Fibroblast of the aortic adventitia (primary cell): ENCODE data around the gene DUSP9. TPM values are rescaled to one million over a fixed set of nuclear protein-coding genes. Genes with fewer than 3 reads are reported as not detected.
"Not testable (repeated sequence)": the region's sequence is repeated elsewhere in the genome, so short reads cannot be mapped to it uniquely, and the experiment has no call there.

Source experiments
- DNase-seq: peaks from one replicate; pipeline ENCODE4 v3.0.0-alpha.2; 2010; ENCODE audit warnings: low read depth
- H3K4me3 ChIP-seq: 2 replicates; pipeline ENCODE4 v1.5.1; 2011; ENCODE audit warnings: low read depth, mild to moderate bottlenecking, control low read depth, low read length, moderate library complexity
- CTCF ChIP-seq: IDR thresholded peaks from 2 replicates; pipeline ENCODE4 v1.5.1; 2011; ENCODE audit warnings: mild to moderate bottlenecking, low read length, control low read depth, inconsistent platforms; ENCODE audit not compliant: insufficient read depth
- total RNA-seq: library from RNA; depleted of rRNA; stranded (reverse); fragments of >200 nt; gene quantifications from 2 replicates; pipeline ENCODE4 v1.2.3, GENCODE V29; 2012; ENCODE audit warnings: low replicate concordance

DUSP9 gene
- total RNA-seq, 1 donor = not detected

- no peak for TF ChIP-seq CTCF
- DNase-seq = no peak
- H3K4me3 ChIP-seq = no peak within 1 kb of the TSS
Measured at GRCh38 chrX:153673428-153674218, 26.6 kb downstream of the DUSP9 start, which contains the start of gene PNCK. Gene PNCK, minus strand, starts transcription at chrX:153673813. Its CDS starts 737 bp downstream, at chrX:153673076.

- TF ChIP-seq CTCF = no peak
- H3K4me3 ChIP-seq = no peak overlapping the region
- DNase-seq = no peak
Measured at GRCh38 chrX:153674219-153674851, 27.3 kb downstream of the DUSP9 start.

GRCh38 chrX:153681175-153681574 lies 34.2 kb downstream of the DUSP9 start:
- no peak for TF ChIP-seq CTCF
- no peak for DNase-seq
- no peak overlapping the region for H3K4me3 ChIP-seq

DNA sequence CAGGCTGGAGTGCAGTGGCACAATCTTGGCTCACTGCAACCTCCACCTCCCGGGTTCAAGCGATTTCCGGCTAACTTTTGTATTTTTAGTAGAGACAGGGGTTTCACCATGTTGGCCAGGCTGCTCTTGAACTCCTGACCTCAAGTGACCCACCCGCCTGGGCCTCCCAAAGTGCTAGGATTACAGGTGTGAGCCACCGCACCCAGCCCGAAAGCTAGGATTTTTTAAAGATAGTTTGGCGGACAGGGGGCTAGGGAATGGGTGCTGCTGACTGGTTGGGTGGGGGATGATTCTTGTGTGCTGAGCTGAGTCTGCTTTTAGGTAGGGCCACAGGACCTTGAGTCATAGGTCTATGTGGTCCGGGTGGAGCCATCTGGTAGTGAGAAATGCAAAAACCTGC lies 36.5 kb downstream of the DUSP9 start:
- DNase-seq, H3K4me3 ChIP-seq: not testable (repeated sequence)

DNA sequence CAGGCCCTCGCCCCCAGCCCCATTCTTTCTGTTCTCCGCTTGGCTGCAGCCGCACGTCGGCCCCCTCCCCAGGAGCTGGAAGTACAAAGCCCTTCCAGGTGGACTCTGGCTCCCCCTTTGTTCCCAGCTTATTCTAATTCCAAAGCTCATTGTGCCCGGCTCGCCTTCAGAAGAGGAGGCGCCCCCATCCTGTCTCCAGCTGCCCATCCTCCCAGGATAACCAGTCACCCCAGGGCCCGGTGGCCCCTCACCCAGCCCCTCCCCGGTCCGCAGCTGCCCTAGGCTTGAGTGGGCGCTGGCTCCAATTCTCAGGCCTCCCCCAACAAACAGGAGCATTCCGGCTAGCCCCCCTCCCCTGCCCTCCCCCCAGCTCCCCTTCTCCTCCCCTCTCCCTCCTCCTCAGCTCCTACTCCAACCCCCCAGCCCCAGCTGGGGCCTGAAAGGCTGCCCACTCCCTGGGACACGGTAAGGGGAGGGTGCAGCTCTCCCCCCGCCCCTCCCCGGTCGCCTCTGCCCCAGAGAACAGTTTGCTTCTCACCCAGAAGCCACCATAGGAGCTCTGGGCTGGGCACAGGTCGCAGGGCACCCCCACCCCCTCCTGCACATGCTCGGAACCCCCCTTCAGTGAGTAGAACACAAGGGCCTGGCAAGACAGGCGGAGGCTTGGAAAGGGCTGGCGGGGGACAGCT lies 37.6 kb downstream of the DUSP9 start:
- no peak for DNase-seq
- no peak overlapping the region for H3K4me3 ChIP-seq
- TF ChIP-seq CTCF = no peak

- H3K4me3 ChIP-seq = no peak overlapping the region
- no peak for TF ChIP-seq CTCF
- DNase-seq = no peak
Measured at GRCh38 chrX:153685156-153685536, 38.1 kb downstream of the DUSP9 start.
